Uterus (tissue), 4 donors: ENCODE measurements around the gene SURF2. TPM values are rescaled to one million over a fixed set of nuclear protein-coding genes. Genes with fewer than 3 reads are reported as not detected.

Experiments
- DNase-seq, 2 donors: peaks; one replicate each; pipeline ENCODE4 v3.0.0-alpha.2; 2019 to 2020
- H3K27ac ChIP-seq, 2 donors: fragments of 200-600 bp; sonication (generic); 1 replicate in 1 of 2; 2 replicates in 1 of 2; pipeline ENCODE4 v1.5.1; 2016 to 2018
- H3K27me3 ChIP-seq, 2 donors: fragments of 200-600 bp; sonication (generic); one replicate each; pipeline ENCODE4 v1.5.1; 2018 to 2019; ENCODE audit warnings: control low read depth in 1 of 2
- H3K36me3 ChIP-seq, 2 donors: fragments of 200-600 bp; sonication (generic); one replicate each; pipeline ENCODE4 v1.5.1; 2019; ENCODE audit warnings: control low read depth in 1 of 2
- H3K4me1 ChIP-seq, 2 donors: fragments of 200-600 bp; sonication (generic); one replicate each; pipeline ENCODE4 v1.5.1; 2018 to 2019; ENCODE audit warnings: control low read depth in 1 of 2
- H3K4me3 ChIP-seq, 2 donors: fragments of 200-600 bp; sonication (generic); 1 replicate in 1 of 2; 2 replicates in 1 of 2; pipeline ENCODE4 v1.5.1; 2018 to 2019; ENCODE audit warnings: mild to moderate bottlenecking in 1 of 2
- H3K9me3 ChIP-seq, 2 donors: fragments of 200-600 bp; sonication (generic); one replicate each; pipeline ENCODE4 v1.5.1; 2019; ENCODE audit warnings: control low read depth in 1 of 2
- POLR2A ChIP-seq, 2 donors: fragments of 450-650 bp; IDR thresholded peaks; one replicate each; pipeline ENCODE4 v1.6.1; 2016; ENCODE audit warnings: antibody characterized with exemption in 2 of 2, mild to moderate bottlenecking in 1 of 2, moderate library complexity in 1 of 2
- intact Hi-C: fragments of 100-400 bp; cut with DNase I; formaldehyde crosslinking; loops from one replicate; pipeline ENCODE4 v1.15.1; 2023; ENCODE audit warnings: low total_unique reads
- total RNA-seq, 4 donors: library from RNA; depleted of rRNA in 3 of 4; stranded (reverse); fragments of >200 nt in 3 of 4; gene quantifications; one replicate each; pipeline versions ENCODE4 v1.1.0 to v1.2.4, GENCODE V29; 2014 to 2023
- TF ChIP-seq, protein P1 (sequence below), 4 experiments: fragments of 200-600 bp in 2 of 4; fragments of 450-650 bp in 2 of 4; sonication (generic) in 2 of 4; IDR thresholded peaks; one replicate each; pipeline ENCODE4 v1.5.1; 2016 to 2019; ENCODE audit warnings: antibody characterized with exemption in 4 of 4, mild to moderate bottlenecking in 2 of 4, moderate library complexity in 1 of 4
- donor health status: DM: yes; HTN: yes; CAD: no.

The SURF2 gene
- total RNA-seq, 4 donors from 2014 or later, result 0.51 to 15.3 (median 5.9) TPM; not detected in 1

DNA sequence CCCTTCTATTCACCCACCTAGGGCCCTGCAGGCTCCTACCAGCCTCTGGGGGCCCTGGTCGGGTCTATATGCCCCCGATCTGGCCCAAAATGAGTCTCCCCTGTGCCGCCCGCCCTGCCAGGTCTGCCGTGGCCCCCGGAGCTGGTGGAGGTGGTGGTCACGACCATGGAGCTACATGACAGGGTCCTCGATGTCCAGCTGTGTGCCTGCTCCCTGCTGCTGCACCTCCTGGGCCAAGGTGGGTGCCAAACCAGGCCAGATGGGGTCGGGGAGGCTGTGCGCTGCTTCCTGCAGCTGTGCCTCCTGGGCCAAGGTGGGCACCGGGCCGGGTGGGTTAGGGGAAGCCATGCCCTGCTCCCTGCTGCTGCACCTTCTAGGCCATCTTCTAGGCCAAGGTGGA, 43.9 kb downstream of the SURF2 start:
- Histone ChIP-seq H3K4me3 (no peak overlapping the region), H3K9me3 (no peaks in the 10 kb centered on the region), H3K27me3 (no peaks in the 10 kb centered on the region), H3K36me3 (no peaks in the 10 kb centered on the region), H3K4me1 (no peaks in the 10 kb centered on the region), H3K27ac (no peak overlapping the region)
- no peak for DNase-seq
- intact Hi-C loops, result no loop called here
- no peak for TF ChIP-seq POLR2A (IDR thresholded peaks at IDR 0.05)
- TF ChIP-seq, protein P1, sequence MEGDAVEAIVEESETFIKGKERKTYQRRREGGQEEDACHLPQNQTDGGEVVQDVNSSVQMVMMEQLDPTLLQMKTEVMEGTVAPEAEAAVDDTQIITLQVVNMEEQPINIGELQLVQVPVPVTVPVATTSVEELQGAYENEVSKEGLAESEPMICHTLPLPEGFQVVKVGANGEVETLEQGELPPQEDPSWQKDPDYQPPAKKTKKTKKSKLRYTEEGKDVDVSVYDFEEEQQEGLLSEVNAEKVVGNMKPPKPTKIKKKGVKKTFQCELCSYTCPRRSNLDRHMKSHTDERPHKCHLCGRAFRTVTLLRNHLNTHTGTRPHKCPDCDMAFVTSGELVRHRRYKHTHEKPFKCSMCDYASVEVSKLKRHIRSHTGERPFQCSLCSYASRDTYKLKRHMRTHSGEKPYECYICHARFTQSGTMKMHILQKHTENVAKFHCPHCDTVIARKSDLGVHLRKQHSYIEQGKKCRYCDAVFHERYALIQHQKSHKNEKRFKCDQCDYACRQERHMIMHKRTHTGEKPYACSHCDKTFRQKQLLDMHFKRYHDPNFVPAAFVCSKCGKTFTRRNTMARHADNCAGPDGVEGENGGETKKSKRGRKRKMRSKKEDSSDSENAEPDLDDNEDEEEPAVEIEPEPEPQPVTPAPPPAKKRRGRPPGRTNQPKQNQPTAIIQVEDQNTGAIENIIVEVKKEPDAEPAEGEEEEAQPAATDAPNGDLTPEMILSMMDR (IDR thresholded peaks at IDR 0.05), result no peak

DNA sequence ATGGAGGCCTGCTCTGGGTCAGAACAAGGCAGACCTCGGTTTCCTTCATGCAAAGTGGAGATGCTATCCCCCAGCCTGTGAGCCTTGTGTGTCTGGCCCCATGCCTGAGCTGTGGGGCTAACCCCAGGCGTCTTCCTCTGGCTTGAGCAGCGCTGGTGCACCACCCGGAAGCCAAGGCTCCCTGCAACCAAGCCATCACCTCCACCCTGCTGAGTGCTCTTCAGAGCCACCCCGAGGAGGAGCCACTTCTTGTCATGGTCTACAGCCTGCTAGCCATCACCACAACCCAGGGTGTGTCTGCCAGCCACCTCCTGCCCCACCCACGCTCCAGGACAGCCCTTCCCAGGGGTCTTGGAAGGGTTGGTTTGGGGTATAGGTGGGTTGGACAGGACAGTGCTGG, 45.2 kb downstream of the SURF2 start:
- no peak for DNase-seq
- Histone ChIP-seq H3K36me3 (no peaks in the 10 kb centered on the region), H3K4me3 (no peak overlapping the region), H3K27ac (no peak overlapping the region), H3K4me1 (no peaks in the 10 kb centered on the region), H3K27me3 (no peaks in the 10 kb centered on the region), H3K9me3 (no peaks in the 10 kb centered on the region)
- no peak for TF ChIP-seq POLR2A (IDR thresholded peaks at IDR 0.05)
- TF ChIP-seq, protein P1 (IDR thresholded peaks at IDR 0.05), result no peak
- intact Hi-C loops, result no loop called here

- Histone ChIP-seq H3K27ac (no peak overlapping the region), H3K9me3 (no peaks in the 10 kb centered on the region), H3K4me3 (no peak overlapping the region), H3K27me3 (no peaks in the 10 kb centered on the region), H3K4me1 (no peaks in the 10 kb centered on the region), H3K36me3 (no peaks in the 10 kb centered on the region)
- no peak for DNase-seq
- TF ChIP-seq POLR2A (IDR thresholded peaks at IDR 0.05), result no peak
- TF ChIP-seq, protein P1 (IDR thresholded peaks at IDR 0.05), result no peak
- intact Hi-C loops, result no loop called here
These were observed 46.3 kb downstream of the SURF2 start for GRCh38 chr9:133402689-133403088.

DNA sequence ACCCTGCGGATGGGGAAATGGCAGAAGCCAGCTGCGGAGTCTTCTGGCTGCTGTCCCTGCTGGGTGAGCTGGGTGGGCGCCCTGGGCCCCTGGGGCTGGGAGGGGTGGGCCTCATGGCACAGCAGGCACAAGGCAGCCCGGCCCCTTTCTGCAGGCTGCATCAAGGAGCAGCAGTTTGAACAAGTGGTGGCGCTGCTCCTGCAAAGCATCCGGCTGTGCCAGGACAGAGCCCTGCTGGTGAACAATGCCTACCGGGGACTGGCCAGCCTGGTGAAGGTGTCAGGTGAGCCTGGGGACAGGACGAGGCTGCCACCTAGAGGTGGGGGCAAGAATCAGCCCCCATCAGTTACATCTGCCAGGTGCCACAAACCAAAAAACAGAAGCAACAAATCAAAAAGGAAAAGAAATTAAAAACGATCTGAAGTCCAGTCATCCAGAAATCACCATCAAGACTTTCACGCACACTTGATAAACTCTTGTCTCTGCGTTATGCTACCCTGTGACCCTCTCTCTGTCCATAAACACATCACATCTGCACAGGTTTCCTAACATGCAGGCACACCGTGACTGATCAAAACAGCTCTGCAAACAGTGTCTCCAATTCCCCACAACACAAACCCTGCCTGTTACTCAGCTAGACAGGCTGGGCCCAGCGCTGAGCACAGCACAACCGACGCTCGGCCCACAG, 47.6 kb downstream of the SURF2 start:
- no peak overlapping the region for H3K4me3 ChIP-seq
- no peaks in the 10 kb centered on the region for H3K36me3 ChIP-seq
- TF ChIP-seq POLR2A (IDR thresholded peaks at IDR 0.05), result no peak
- TF ChIP-seq, protein P1 (IDR thresholded peaks at IDR 0.05), result peak in 2 of 4 experiments; percentile 17 to 21
- DNase-seq, result no peak
- no peaks in the 10 kb centered on the region for H3K27me3 ChIP-seq
- no peaks in the 10 kb centered on the region for H3K4me1 ChIP-seq
- no peak overlapping the region for H3K27ac ChIP-seq
- intact Hi-C loops, result no loop called here
- no peaks in the 10 kb centered on the region for H3K9me3 ChIP-seq

GRCh38 chr9:133404454-133405002, 48.2 kb downstream of the SURF2 start:
- no peak for DNase-seq
- intact Hi-C loops, result loop anchor here (5.0 kb wide), 1 partner anchor 83 kb away; no protein-coding TSS in a partner anchor
- Histone ChIP-seq H3K4me3 (no peak overlapping the region), H3K4me1 (no peaks in the 10 kb centered on the region), H3K36me3 (no peaks in the 10 kb centered on the region), H3K9me3 (no peaks in the 10 kb centered on the region), H3K27me3 (no peaks in the 10 kb centered on the region), H3K27ac (no peak overlapping the region)
- TF ChIP-seq POLR2A (IDR thresholded peaks at IDR 0.05), result no peak
- TF ChIP-seq, protein P1 (IDR thresholded peaks at IDR 0.05), result no peak
